Transverse colon (tissue), 4 donors: ENCODE data around the gene DOCK2. TPM values are rescaled to one million over a fixed set of nuclear protein-coding genes. Genes with fewer than 3 reads are reported as not detected.

Source experiments
- DNase-seq: peaks from one replicate; pipeline ENCODE4 v3.0.0-alpha.2; 2019
- H3K27ac ChIP-seq, 4 donors: fragments of 200-600 bp; sonication (generic); 2 replicates each; pipeline ENCODE4 v1.5.1; 2016 to 2018; ENCODE audit warnings: inconsistent platforms in 4 of 4
- H3K27me3 ChIP-seq: fragments of 200-600 bp; sonication (generic); 2 replicates; pipeline ENCODE4 v1.5.1; 2017; ENCODE audit warnings: inconsistent platforms
- H3K36me3 ChIP-seq, 4 donors: fragments of 200-600 bp; sonication (generic); 2 replicates each; pipeline ENCODE4 v1.5.1; 2017 to 2019; ENCODE audit warnings: inconsistent platforms in 4 of 4
- H3K4me1 ChIP-seq, 4 donors: fragments of 200-600 bp; sonication (generic); 2 replicates each; pipeline ENCODE4 v1.5.1; 2017 to 2020; ENCODE audit warnings: inconsistent platforms in 4 of 4
- H3K4me3 ChIP-seq, 4 donors: fragments of 200-600 bp; sonication (generic); 1 replicate in 1 of 4; 2 replicates in 3 of 4; pipeline versions ENCODE4 v1.5.1 to v1.6.1; 2017 to 2019; ENCODE audit warnings: inconsistent platforms in 4 of 4
- H3K9me3 ChIP-seq, 2 donors: fragments of 200-600 bp; sonication (generic); 2 replicates each; pipeline ENCODE4 v1.5.1; 2017 to 2019; ENCODE audit warnings: inconsistent platforms in 2 of 2
- CTCF ChIP-seq, 5 experiments: fragments of 200-600 bp in 3 of 5; fragments of 450-650 bp in 2 of 5; sonication (generic) in 3 of 5; IDR thresholded peaks; 1 replicate in 2 of 5; 2 replicates in 3 of 5; pipeline ENCODE4 v1.5.1; 2016 to 2017; ENCODE audit warnings: antibody characterized with exemption in 5 of 5, inconsistent platforms in 3 of 5, mild to moderate bottlenecking in 2 of 5, moderate library complexity in 1 of 5
- EP300 ChIP-seq: sonication (generic); formaldehyde crosslinking; IDR thresholded peaks from one replicate; pipeline ENCODE4 v1.6.1; 2017; ENCODE audit warnings: antibody characterized with exemption, low read depth
- POLR2A ChIP-seq: fragments of 450-650 bp; IDR thresholded peaks from one replicate; pipeline ENCODE4 v1.6.1; 2016; ENCODE audit warnings: antibody characterized with exemption, mild to moderate bottlenecking, moderate library complexity
- POLR2AphosphoS5 ChIP-seq, 3 donors: sonication (generic); formaldehyde crosslinking; IDR thresholded peaks; one replicate each; pipeline ENCODE4 v1.6.1; 2016; ENCODE audit warnings: antibody characterized with exemption in 3 of 3
- WGBS, 2 donors: methylation state at CpG; one replicate each; pipeline ENCODE4 v1.1.5; 2018; ENCODE audit warnings: low coverage in 1 of 2; 5-methylcytosine and 5-hydroxymethylcytosine counted together
- in situ Hi-C, 4 donors: fragments of 200-750 bp; cut with MboI; loops; one replicate each; pipeline versions ENCODE4 v1.15.0 to v1.15.1; 2017; ENCODE audit warnings: low sequenced_read_pairs in 3 of 4, low pct_ligation_motif_present in 1 of 4, low pct_unique_long_range_greater_than_20kb in 1 of 4
- intact Hi-C: fragments of 100-400 bp; cut with DNase I; formaldehyde crosslinking; loops from one replicate; pipeline ENCODE4 v1.15.1; 2023; ENCODE audit warnings: low total_unique reads
- total RNA-seq, 4 donors: library from RNA; depleted of rRNA; stranded (reverse); fragments of >200 nt; gene quantifications; one replicate each; pipeline ENCODE4 v1.1.0, GENCODE V29; 2016

DOCK2 gene
- total RNA-seq, 4 donors from 2014 or later = 8.3 to 24.0 (median 14.3) TPM

GRCh38 chr5:170006021-170006420 lies 368.9 kb downstream of the DOCK2 start:
- Histone ChIP-seq H3K36me3 (no peaks in the 10 kb centered on the region), H3K27me3 (no peaks in the 10 kb centered on the region), H3K9me3 (no peaks in the 10 kb centered on the region), H3K4me3 (no peak overlapping the region), H3K27ac (no peak overlapping the region), H3K4me1 (no peaks in the 10 kb centered on the region)
- no peak for TF ChIP-seq POLR2A
- no peak for TF ChIP-seq EP300
- no peak for TF ChIP-seq POLR2AphosphoS5 (IDR thresholded peaks at IDR 0.05)
- TF ChIP-seq CTCF (IDR thresholded peaks at IDR 0.05) = no peak
- DNase-seq = no peak
- intact Hi-C loops = no loop called here
- in situ Hi-C loops = no loop called here
- 64 to 73% methylated on average over 5 to 6 of the region's 6 CpGs for WGBS, 2 donors

DNA sequence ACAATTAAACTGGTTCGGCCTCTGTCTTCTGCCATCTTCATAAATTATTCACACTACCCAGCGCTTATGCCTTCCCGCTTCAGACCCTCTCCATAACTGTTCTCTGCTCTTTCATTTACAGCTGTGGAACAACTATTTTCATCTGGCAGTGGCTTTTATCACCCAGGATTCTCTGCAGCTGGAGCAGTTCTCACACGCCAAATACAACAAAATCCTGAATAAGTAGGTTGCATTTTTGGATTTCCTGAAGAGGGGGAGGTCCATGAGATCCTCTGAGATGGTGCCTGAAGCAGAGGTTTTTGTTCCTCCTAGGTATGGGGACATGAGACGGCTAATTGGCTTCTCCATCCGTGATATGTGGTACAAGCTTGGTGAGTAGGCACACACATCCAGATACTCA lies 371.3 kb downstream of the DOCK2 start:
- 54 to 64% methylated on average over 2 to 6 of the region's 6 CpGs for WGBS, 2 donors
- TF ChIP-seq CTCF (IDR thresholded peaks at IDR 0.05) = no peak
- no peak for TF ChIP-seq EP300
- no peak for TF ChIP-seq POLR2AphosphoS5 (IDR thresholded peaks at IDR 0.05)
- TF ChIP-seq POLR2A = no peak
- intact Hi-C loops = no loop called here
- in situ Hi-C loops = no loop called here
- H3K27me3 ChIP-seq = no peaks in the 10 kb centered on the region
- H3K9me3 ChIP-seq = no peaks in the 10 kb centered on the region
- no peak for DNase-seq
- H3K27ac ChIP-seq = no peak overlapping the region
- H3K4me3 ChIP-seq = no peak overlapping the region
- no peaks in the 10 kb centered on the region for H3K4me1 ChIP-seq
- no peaks in the 10 kb centered on the region for H3K36me3 ChIP-seq

GRCh38 chr5:170010595-170010994 lies 373.5 kb downstream of the DOCK2 start:
- WGBS, 2 donors = 71 to 100% methylated on average over 1 to 4 of the region's 4 CpGs
- in situ Hi-C loops = no loop called here
- no peaks in the 10 kb centered on the region for H3K4me1 ChIP-seq

GRCh38 chr5:170011751-170012150 lies 374.7 kb downstream of the DOCK2 start:
- Histone ChIP-seq H3K9me3 (no peaks in the 10 kb centered on the region), H3K4me3 (no peak overlapping the region), H3K36me3 (no peaks in the 10 kb centered on the region), H3K27me3 (no peaks in the 10 kb centered on the region), H3K4me1 (no peaks in the 10 kb centered on the region), H3K27ac (no peak overlapping the region)
- DNase-seq = no peak
- intact Hi-C loops (no loop called here), in situ Hi-C loops (no loop called here)
- TF ChIP-seq CTCF (IDR thresholded peaks at IDR 0.05) (no peak), POLR2AphosphoS5 (IDR thresholded peaks at IDR 0.05) (no peak), EP300 (no peak), POLR2A (no peak)
- WGBS, 2 donors = 64 to 72% methylated on average over 2 of the region's 2 CpGs

More at GRCh38 chr5:170010595-170010994, 373.5 kb downstream of the DOCK2 start:
- no peak for DNase-seq
- Histone ChIP-seq H3K4me3 (no peak overlapping the region), H3K27me3 (no peaks in the 10 kb centered on the region), H3K36me3 (no peaks in the 10 kb centered on the region), H3K9me3 (no peaks in the 10 kb centered on the region), H3K27ac (no peak overlapping the region)
- intact Hi-C loops = no loop called here
- TF ChIP-seq POLR2A (no peak), EP300 (no peak), CTCF (IDR thresholded peaks at IDR 0.05) (no peak), POLR2AphosphoS5 (IDR thresholded peaks at IDR 0.05) (no peak)
